ENCODE results near the gene NCAPD3.

- no peak for TF ChIP-seq CTCF (IDR thresholded peaks at IDR 0.05)
- TF ChIP-seq POLR2A (IDR thresholded peaks at IDR 0.05): no peak
Measured at GRCh38 chr11:134176284-134176683, 47.5 kb downstream of the NCAPD3 start.

Measured in esophagus squamous epithelium (tissue), 4 donors.